Thymus (tissue), 11 donors: Measurements from ENCODE around the gene TMEM196. TPM values are rescaled to one million over a fixed set of nuclear protein-coding genes. Genes with fewer than 3 reads are reported as not detected.

Experiments used
- DNase-seq, 9 donors: peaks; one replicate each; pipeline ENCODE4 v3.0.0-alpha.2; 2013; ENCODE audit warnings: low spot score in 9 of 9, low read depth in 6 of 9, missing footprints in 1 of 9
- H3K27ac ChIP-seq, 2 donors: one replicate each; pipeline ENCODE4 v1.5.1; 2013; ENCODE audit warnings: control low read depth in 1 of 2, low read depth in 1 of 2, low read length in 1 of 2, mild to moderate bottlenecking in 1 of 2, moderate library complexity in 1 of 2
- H3K27me3 ChIP-seq, 2 donors: one replicate each; pipeline ENCODE4 v1.5.1; 2013; ENCODE audit warnings: low read length in 1 of 2; ENCODE audit not compliant: control insufficient read depth in 2 of 2, insufficient read depth in 1 of 2
- H3K36me3 ChIP-seq, 2 donors: one replicate each; pipeline ENCODE4 v1.5.1; 2013; ENCODE audit warnings: low read length in 1 of 2, mild to moderate bottlenecking in 1 of 2, moderate library complexity in 1 of 2; ENCODE audit not compliant: control insufficient read depth in 2 of 2, insufficient read depth in 2 of 2
- H3K4me1 ChIP-seq, 2 donors: one replicate each; pipeline ENCODE4 v1.5.1; 2013; ENCODE audit warnings: low read length in 2 of 2; ENCODE audit not compliant: control insufficient read depth in 2 of 2, insufficient read depth in 2 of 2
- H3K4me3 ChIP-seq, 2 donors: one replicate each; pipeline ENCODE4 v1.5.1; 2013; ENCODE audit warnings: low read length in 2 of 2, control low read depth in 1 of 2, mild to moderate bottlenecking in 1 of 2
- H3K9me3 ChIP-seq, 2 donors: one replicate each; pipeline ENCODE4 v1.5.1; 2013; ENCODE audit warnings: low read length in 1 of 2, mild to moderate bottlenecking in 1 of 2; ENCODE audit not compliant: control insufficient read depth in 2 of 2, insufficient read depth in 1 of 2
- WGBS: extraction: QIAGEN DNeasy Blood & Tissue Kit; methylation state at CpG from one replicate; pipeline ENCODE4 v1.1.7; 2013; 5-methylcytosine and 5-hydroxymethylcytosine counted together
- polyA plus RNA-seq: library from polyadenylated mRNA; stranded (reverse); fragments of 200-250 nt; gene quantifications from one replicate; pipeline ENCODE4 v1.2.3, GENCODE V29; 2013
- total RNA-seq: library from RNA; stranded (reverse); fragments of 120-200 nt; gene quantifications from one replicate; pipeline ENCODE4 v1.2.4, GENCODE V29; 2013
- donor health status: healthy.

Gene TMEM196
- total and polyA plus RNA-seq, 2 donors: 0.05 to 0.18 TPM

DNA sequence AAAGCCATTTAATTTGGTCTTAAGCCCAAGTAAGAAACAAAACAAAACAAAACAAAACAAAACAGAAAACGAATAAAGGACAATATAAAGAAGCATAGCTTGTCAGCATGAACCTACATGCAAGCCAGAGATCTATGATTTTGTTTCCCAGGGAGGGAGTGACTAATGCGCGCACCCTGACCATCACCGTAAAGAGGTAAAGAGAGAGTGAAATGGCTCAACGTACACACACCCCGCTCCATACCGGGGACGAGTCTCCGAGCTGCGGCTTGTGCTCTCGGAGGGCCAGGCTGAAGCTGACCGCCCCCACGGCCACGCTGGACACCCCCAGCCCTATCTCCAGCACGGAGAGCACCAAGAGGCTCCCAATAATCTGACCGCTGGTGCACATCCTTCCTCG lies 1.1 kb downstream of the TMEM196 start:
- Histone ChIP-seq H3K27ac (no peak overlapping the region), H3K27me3 (peaks cover 12 to 29% of the 10 kb centered on the region in 2 donors), H3K9me3 (no peaks in the 10 kb centered on the region), H3K4me3 (no peak overlapping the region), H3K4me1 (no peaks in the 10 kb centered on the region), H3K36me3 (no peaks in the 10 kb centered on the region)
- DNase-seq: no peak
- 11% methylated on average over 17 of the region's 17 CpGs for WGBS

DNA sequence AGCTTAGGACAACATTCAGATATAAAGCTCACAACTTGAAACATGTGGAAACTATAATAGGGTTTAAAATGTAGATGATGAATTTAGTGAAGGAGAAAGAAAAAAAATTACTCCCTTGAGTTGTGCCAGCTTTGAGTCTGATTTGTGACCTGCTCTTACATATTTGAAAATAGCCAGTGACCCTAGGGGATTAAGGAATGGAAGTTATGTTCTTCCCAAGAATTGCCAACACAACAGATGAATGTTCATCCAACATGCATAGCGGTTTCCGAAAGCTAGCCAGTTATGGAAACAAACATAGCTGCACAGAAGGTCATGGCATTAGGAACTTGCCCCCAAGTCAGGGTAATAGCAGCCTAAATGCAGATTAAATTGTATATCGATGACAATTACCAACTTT lies 10.8 kb downstream of the TMEM196 start:
- Histone ChIP-seq H3K36me3 (no peaks in the 10 kb centered on the region), H3K27me3 (no peaks in the 10 kb centered on the region), H3K27ac (no peak overlapping the region), H3K4me1 (no peaks in the 10 kb centered on the region), H3K9me3 (no peaks in the 10 kb centered on the region), H3K4me3 (no peak overlapping the region)
- DNase-seq: no peak
- 87% methylated on average over 3 of the region's 3 CpGs for WGBS

DNA sequence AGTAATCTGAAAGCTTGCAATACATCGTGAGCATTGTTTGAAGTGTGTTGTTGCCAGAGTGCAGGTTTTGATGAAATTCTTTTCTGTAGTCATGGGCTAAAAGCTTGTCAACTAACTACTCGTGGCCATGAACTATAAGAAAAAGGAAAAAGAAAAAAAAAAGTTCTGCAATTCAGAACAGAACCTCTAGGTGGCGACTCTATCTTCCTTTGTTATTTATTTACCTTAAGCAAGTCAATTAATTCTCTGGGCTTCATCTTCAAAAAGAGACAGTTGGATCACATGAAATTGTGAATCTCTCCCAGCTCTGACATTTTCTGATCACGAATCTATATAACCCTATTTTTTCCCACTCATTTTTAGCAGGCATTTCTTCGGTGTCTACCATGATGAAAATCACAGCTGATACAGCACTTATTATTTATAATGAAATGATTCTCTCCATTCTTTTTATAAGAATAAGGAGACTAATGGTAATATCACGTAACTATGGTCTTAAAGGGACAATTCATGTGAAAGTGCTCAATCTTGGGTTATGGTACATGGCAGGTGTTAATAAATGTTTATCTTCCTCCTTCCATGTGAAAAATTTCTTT lies 18.8 kb downstream of the TMEM196 start:
- Histone ChIP-seq H3K36me3 (no peaks in the 10 kb centered on the region), H3K27me3 (no peaks in the 10 kb centered on the region), H3K9me3 (no peaks in the 10 kb centered on the region), H3K27ac (no peak overlapping the region), H3K4me1 (no peaks in the 10 kb centered on the region), H3K4me3 (no peak overlapping the region)
- DNase-seq: peak in 7 of 9 donors; percentile 6 to 55 (median 24)
- WGBS: 45% methylated on average over 6 of the region's 6 CpGs

DNA sequence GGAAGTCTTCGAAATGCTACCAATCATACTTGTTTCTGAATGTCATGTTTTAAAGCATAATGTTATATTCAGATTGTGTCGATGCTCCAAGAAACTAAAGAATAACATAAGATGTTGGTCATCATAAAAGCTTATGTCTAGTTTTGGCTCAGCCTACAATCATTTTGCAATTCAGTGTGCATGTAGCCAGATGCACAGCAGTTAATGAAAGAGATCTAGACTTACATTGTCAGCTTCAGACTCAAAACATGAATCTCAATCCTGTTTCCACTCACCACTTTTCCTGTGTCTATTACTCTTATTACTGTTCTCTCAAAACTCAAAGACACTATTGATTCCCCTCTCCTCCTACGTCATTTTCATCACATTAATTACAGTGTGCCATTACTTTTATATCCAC lies 21.4 kb downstream of the TMEM196 start:
- Histone ChIP-seq H3K4me3 (no peak overlapping the region), H3K36me3 (no peaks in the 10 kb centered on the region), H3K27me3 (no peaks in the 10 kb centered on the region), H3K27ac (no peak overlapping the region), H3K4me1 (no peaks in the 10 kb centered on the region), H3K9me3 (no peaks in the 10 kb centered on the region)
- 93% methylated on average over 3 of the region's 3 CpGs for WGBS
- DNase-seq: no peak

GRCh38 chr7:19749658-19750057 lies 23.8 kb downstream of the TMEM196 start:
- DNase-seq: no peak

GRCh38 chr7:19747740-19748339 lies 25.6 kb downstream of the TMEM196 start:
- Histone ChIP-seq H3K9me3 (no peaks in the 10 kb centered on the region), H3K4me1 (no peaks in the 10 kb centered on the region), H3K4me3 (no peak overlapping the region), H3K27me3 (no peaks in the 10 kb centered on the region), H3K36me3 (no peaks in the 10 kb centered on the region), H3K27ac (no peak overlapping the region)
- WGBS: 50% methylated on average over 4 of the region's 4 CpGs
- DNase-seq: peak in 1 of 9 donors; percentile 14

More at GRCh38 chr7:19749658-19750057, 23.8 kb downstream of the TMEM196 start:
- Histone ChIP-seq H3K27me3 (no peaks in the 10 kb centered on the region), H3K36me3 (no peaks in the 10 kb centered on the region), H3K9me3 (no peaks in the 10 kb centered on the region), H3K4me1 (no peaks in the 10 kb centered on the region), H3K4me3 (no peak overlapping the region), H3K27ac (no peak overlapping the region)
- 91% methylated on average over 4 of the region's 4 CpGs for WGBS

DNA sequence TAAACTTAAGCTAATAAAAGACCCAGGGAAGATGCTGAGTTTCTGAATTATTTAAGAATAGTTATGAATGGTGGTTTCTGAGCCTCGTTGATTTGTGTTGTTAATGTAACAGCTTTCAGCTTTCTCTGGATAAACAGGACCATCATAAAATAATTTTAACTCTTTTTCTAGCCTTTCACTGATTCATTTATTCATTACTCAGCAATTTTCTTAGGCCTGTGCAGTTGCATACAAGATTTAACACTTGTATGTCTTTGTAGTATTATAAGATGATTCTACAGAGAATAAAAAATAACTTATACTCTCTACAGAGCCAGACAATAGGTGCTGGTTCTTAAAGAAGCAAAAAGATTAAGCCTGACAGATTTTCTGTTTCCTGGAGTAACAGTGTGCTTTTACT lies 29.3 kb downstream of the TMEM196 start:
- Histone ChIP-seq H3K4me1 (no peaks in the 10 kb centered on the region), H3K27me3 (no peaks in the 10 kb centered on the region), H3K36me3 (no peaks in the 10 kb centered on the region), H3K4me3 (no peak overlapping the region), H3K9me3 (no peaks in the 10 kb centered on the region), H3K27ac (no peak overlapping the region)
- 82% methylated on average over 1 of the region's 1 CpG for whole genome bisulfite sequencing
- DNase-seq: no peak

DNA sequence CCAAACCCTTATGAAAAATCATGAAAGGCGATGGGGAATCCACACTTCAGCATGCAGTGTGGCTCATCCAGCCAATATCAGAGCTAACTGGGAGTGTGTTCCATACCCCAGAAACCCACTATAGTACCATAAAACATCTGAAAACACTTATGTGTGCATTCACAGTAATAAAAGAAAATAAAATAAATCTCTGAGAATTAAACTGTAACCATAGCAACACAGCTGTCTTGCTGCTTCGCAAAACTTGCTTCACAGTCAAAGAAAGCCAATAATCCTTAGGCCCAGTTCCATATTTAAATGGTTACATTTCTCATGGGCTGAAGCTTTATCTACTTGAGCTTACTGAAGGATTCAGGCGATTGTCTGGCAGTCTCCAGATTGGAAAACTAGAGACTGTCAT lies 44.7 kb downstream of the TMEM196 start:
- no peaks in the 10 kb centered on the region for H3K27me3 ChIP-seq
- H3K9me3 ChIP-seq: no peaks in the 10 kb centered on the region
- no peaks in the 10 kb centered on the region for H3K36me3 ChIP-seq
- H3K4me3 ChIP-seq: no peak overlapping the region
- WGBS: 94% methylated on average over 3 of the region's 3 CpGs
- no peaks in the 10 kb centered on the region for H3K4me1 ChIP-seq
- DNase-seq: no peak
- H3K27ac ChIP-seq: no peak overlapping the region

GRCh38 chr7:19725770-19726169 lies 47.6 kb downstream of the TMEM196 start:
- no peaks in the 10 kb centered on the region for H3K27me3 ChIP-seq
- no peak for DNase-seq
- H3K9me3 ChIP-seq: no peaks in the 10 kb centered on the region
- H3K4me1 ChIP-seq: no peaks in the 10 kb centered on the region
- H3K36me3 ChIP-seq: no peaks in the 10 kb centered on the region
- H3K4me3 ChIP-seq: no peak overlapping the region
- no peak overlapping the region for H3K27ac ChIP-seq
- WGBS: 96% methylated on average over 5 of the region's 5 CpGs
